Type B pancreatic cell (in vitro differentiated cells): ENCODE measurements around the gene TDP1. TPM values are rescaled to one million over a fixed set of nuclear protein-coding genes. Genes with fewer than 3 reads are reported as not detected.
"Not testable (repeated sequence)": the region's sequence is repeated elsewhere in the genome, so short reads cannot be mapped to it uniquely, and the experiment has no call there.

Experiments used
- DNase-seq: peaks from one replicate; pipeline ENCODE4 v3.0.0; 2021; ENCODE audit warnings: mixed read lengths; ENCODE audit not compliant: unreplicated experiment; ENCODE audit errors: extremely low spot score
- H3K27ac Mint-ChIP-seq: 2 replicates; pipeline ENCODE4 v1.8.0; 2021; ENCODE audit warnings: mild to moderate bottlenecking, mixed read lengths
- H3K27me3 Mint-ChIP-seq: 2 replicates; pipeline ENCODE4 v1.8.0; 2021; ENCODE audit warnings: mixed read lengths
- H3K36me3 Mint-ChIP-seq: 2 replicates; pipeline ENCODE4 v1.8.0; 2021; ENCODE audit warnings: mixed read lengths
- H3K4me1 Mint-ChIP-seq: one replicate; pipeline ENCODE4 v1.8.0; 2021; ENCODE audit warnings: mixed read lengths; ENCODE audit not compliant: unreplicated experiment
- H3K4me3 Mint-ChIP-seq: 2 replicates; pipeline ENCODE4 v1.8.0; 2021; ENCODE audit warnings: mild to moderate bottlenecking, mixed read lengths
- H3K9me3 Mint-ChIP-seq: 2 replicates; pipeline ENCODE4 v1.8.0; 2021; ENCODE audit warnings: mixed read lengths
- total RNA-seq: library from RNA; stranded (reverse); gene quantifications from 2 replicates; pipeline ENCODE4 v1.2.1, GENCODE V29; 2021; ENCODE audit warnings: low replicate concordance
- TF ChIP-seq, protein P1 (sequence below): fragments of 200-600 bp; sonication (generic); conservative IDR thresholded peaks from 2 replicates; pipeline ENCODE4 v1.5.0; 2021; ENCODE audit warnings: antibody characterized with exemption, mild to moderate bottlenecking

TDP1 gene
- total RNA-seq, 1 donor from 2014 or later: 38.4 TPM

DNA sequence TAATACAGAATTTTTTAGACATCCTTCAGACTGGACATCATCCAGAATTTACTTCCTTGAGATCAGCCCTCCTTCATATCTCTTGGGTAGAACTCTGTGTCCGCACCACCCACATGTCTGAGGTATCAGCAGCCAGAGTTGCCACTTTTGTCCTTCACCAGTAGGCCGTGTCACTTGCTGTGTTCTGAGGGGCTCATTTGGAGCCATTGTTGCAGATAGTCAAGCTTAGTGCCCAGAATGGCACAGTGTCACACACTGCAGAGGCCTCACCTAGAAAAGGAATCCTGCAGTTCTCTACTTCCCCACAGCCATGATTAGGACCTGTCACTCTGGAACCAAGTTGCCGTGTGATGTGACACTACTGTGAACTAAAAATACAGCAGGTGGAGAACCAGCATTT, 69.2 kb downstream of the TDP1 start:
- TF ChIP-seq, protein P1, sequence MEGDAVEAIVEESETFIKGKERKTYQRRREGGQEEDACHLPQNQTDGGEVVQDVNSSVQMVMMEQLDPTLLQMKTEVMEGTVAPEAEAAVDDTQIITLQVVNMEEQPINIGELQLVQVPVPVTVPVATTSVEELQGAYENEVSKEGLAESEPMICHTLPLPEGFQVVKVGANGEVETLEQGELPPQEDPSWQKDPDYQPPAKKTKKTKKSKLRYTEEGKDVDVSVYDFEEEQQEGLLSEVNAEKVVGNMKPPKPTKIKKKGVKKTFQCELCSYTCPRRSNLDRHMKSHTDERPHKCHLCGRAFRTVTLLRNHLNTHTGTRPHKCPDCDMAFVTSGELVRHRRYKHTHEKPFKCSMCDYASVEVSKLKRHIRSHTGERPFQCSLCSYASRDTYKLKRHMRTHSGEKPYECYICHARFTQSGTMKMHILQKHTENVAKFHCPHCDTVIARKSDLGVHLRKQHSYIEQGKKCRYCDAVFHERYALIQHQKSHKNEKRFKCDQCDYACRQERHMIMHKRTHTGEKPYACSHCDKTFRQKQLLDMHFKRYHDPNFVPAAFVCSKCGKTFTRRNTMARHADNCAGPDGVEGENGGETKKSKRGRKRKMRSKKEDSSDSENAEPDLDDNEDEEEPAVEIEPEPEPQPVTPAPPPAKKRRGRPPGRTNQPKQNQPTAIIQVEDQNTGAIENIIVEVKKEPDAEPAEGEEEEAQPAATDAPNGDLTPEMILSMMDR: no peak
- peaks cover 45% of the 10 kb centered on the region for H3K36me3 Mint-ChIP-seq
- H3K4me3 Mint-ChIP-seq: no peak overlapping the region
- no peaks in the 10 kb centered on the region for H3K27me3 Mint-ChIP-seq
- DNase-seq: no peak
- H3K27ac Mint-ChIP-seq: peak overlapping the region; percentile 73
- H3K9me3 Mint-ChIP-seq: no peaks in the 10 kb centered on the region
- no peaks in the 10 kb centered on the region for H3K4me1 Mint-ChIP-seq

DNA sequence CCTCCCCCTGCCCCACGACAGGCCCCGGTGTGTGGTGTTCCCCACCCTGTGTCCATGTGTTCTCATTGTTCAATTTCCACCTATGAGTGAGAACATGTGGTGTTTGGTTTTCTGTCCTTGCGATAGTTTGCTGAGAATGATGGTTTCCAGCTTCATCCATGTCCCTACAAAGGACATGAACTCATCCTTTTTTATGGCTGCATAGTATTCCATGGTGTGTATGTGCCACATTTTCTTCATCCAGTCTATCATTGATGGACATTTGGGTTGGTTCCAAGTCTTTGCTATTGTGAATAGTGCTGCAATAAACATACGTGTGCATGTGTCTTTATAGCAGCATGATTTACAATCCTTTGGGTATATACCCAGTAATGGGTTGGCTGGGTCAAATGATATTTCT, 70.9 kb downstream of the TDP1 start:
- H3K4me3 Mint-ChIP-seq, DNase-seq, H3K4me1 Mint-ChIP-seq, H3K9me3 Mint-ChIP-seq, H3K27me3 Mint-ChIP-seq, H3K27ac Mint-ChIP-seq: not testable (repeated sequence)
- peaks cover 45% of the 10 kb centered on the region for H3K36me3 Mint-ChIP-seq

DNA sequence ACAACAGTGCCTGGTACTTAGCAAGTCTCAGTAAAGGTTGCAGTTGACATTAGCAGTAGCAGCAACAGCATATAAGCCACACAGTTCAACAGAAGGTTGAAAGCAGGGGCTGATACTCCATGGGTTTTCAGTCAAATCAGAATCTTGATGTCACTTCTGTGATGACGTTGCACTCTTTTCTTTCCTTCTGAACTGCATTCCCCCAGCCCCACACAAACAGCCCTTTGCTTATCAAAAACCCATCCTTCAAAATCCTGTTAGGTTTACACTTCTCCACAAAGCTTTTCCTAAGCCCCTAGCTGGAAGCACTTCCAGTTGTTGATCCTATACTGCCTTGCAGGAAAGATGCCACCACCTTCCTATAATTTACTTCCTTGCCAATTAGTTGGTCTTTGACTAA, 72.1 kb downstream of the TDP1 start:
- H3K27ac Mint-ChIP-seq: no peak overlapping the region

DNA sequence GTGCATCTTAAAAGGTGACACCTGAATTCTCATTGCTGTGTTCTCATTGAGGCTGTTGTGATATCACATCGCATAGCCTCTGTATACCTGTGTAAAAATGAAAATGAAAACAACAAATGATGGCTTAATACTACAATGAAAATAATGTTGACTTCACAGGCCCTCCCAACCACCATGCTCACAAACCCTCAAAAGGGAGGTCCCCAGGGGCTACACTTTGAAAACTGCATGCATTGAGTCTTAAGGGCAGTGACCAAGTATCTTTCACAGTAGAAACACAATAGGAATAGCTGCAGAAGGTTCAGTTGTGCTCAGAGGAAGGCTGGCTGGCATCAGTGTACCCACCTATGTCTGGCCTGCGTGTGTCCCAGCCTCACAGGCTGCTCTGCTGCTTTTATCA, 78.4 kb downstream of the TDP1 start:
- DNase-seq: no peak
- no peaks in the 10 kb centered on the region for H3K27me3 Mint-ChIP-seq
- peaks cover 51% of the 10 kb centered on the region for H3K36me3 Mint-ChIP-seq
- H3K9me3 Mint-ChIP-seq: no peaks in the 10 kb centered on the region
- no peaks in the 10 kb centered on the region for H3K4me1 Mint-ChIP-seq
- H3K4me3 Mint-ChIP-seq: no peak overlapping the region
- H3K27ac Mint-ChIP-seq: no peak overlapping the region
- TF ChIP-seq, protein P1: no peak

More for the DNA sequence above, 72.1 kb downstream of the TDP1 start:
- peaks cover 49% of the 10 kb centered on the region for H3K36me3 Mint-ChIP-seq
- H3K9me3 Mint-ChIP-seq: no peaks in the 10 kb centered on the region
- H3K27me3 Mint-ChIP-seq: no peaks in the 10 kb centered on the region
- TF ChIP-seq, protein P1: no peak
- no peak for DNase-seq
- H3K4me1 Mint-ChIP-seq: no peaks in the 10 kb centered on the region
- no peak overlapping the region for H3K4me3 Mint-ChIP-seq

DNA sequence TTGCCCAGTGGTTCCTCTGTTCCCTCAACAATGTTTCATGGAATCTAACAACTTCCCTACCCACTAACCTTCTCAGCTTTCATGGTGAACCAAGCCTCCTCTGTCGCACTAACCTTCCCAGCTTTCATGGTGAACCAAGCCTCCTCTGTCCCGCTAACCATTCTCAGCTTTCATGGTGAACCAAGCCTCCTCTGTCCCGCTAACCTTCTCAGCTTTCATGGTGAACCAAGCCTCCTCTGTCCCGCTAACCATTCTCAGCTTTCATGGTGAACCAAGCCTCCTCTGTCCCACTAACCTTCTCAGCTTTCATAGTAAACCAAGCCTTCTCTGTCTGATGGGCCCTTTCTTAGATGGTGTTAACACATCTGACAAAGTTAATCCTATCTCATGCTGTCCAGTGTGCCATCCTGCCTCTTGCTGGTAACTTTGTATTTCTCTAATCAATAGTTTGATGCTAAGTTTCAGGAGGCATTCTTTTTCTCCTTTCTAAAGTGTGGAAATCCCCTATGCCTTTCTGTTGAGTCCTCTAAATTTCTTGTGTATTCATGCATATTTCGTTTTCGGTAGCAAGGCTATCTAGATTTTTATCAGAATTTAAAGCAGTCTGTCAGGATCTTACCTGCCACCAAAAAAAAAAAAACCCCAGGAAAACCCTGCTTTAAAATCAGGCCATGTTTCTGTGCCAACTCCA, 79.3 kb downstream of the TDP1 start:
- H3K27ac Mint-ChIP-seq: no peak overlapping the region
- TF ChIP-seq, protein P1: no peak
- no peak overlapping the region for H3K4me3 Mint-ChIP-seq
- H3K9me3 Mint-ChIP-seq: no peaks in the 10 kb centered on the region
- H3K27me3 Mint-ChIP-seq: no peaks in the 10 kb centered on the region
- no peak for DNase-seq
- no peaks in the 10 kb centered on the region for H3K4me1 Mint-ChIP-seq
- peaks cover 55% of the 10 kb centered on the region for H3K36me3 Mint-ChIP-seq

DNA sequence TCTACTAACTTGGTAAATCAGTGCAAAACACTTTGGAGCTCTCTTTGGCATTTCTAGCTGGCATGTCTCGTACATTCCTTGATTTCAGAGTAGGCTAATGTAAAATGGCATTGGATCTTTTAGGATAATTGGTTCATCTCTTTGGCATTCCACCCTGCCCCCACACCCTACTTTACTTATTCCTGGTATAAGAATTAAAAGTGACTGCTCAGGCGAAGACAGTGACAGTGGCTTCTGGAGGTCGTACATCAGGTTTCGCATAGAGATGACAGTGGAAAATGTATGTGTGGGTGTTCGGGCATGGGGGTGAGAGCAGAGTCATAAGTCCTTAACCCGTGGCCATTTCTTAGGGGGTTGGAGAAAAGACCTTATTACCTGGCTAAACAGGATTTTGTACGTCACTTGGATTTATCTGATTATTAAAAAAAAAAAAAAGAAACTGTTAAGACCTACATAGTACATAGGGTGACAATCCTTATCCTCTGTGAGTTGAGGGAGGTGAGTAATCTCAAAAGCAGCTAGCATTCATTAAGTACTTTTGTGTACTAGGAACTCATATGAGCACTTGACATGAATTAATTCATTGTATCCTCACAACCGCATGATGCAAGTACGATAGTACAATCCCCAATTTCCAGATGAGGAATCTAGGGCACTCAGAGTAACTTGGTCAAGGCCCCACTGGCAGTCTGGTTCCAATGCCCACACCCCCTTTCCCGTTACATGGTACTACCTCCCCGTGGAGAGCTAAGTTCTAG, 83.7 kb downstream of the TDP1 start:
- Mint-ChIP-seq H3K4me3 (no peak overlapping the region), H3K36me3 (peaks cover 37% of the 10 kb centered on the region), H3K27ac (no peak overlapping the region), H3K4me1 (peaks cover 8% of the 10 kb centered on the region), H3K27me3 (no peaks in the 10 kb centered on the region), H3K9me3 (no peaks in the 10 kb centered on the region)
- TF ChIP-seq, protein P1: no peak
- DNase-seq: no peak
